OCI-LY7 (cell line): ENCODE results near the gene TAOK3. TPM values are rescaled to one million over a fixed set of nuclear protein-coding genes. Genes with fewer than 3 reads are reported as not detected.

Experiments
- BruUV-seq: library from RNA; stranded (reverse); fragments of 400-500 nt; replicated peaks from 2 replicates; lab custom pipeline; 2021; lab: Mats Ljungman, UMichigan
- CTCF ChIA-PET: fragments of 300-600 bp; sonication (Branson Sonifier 250); formaldehyde crosslinking; loops from one replicate; lab custom pipeline; 2022; ENCODE audit warnings: antibody characterized with exemption; ENCODE audit not compliant: unreplicated experiment; lab: Charles Lee
- POLR2A ChIA-PET: fragments of 300-600 bp; sonication (Branson Sonifier 250); formaldehyde crosslinking; loops from one replicate; lab custom pipeline; 2022; ENCODE audit warnings: antibody characterized with exemption; lab: Charles Lee
- DNase-seq: peaks from one replicate; pipeline ENCODE4 v3.0.0-alpha.2; 2015; ENCODE audit warnings: low spot score
- H2AFZ ChIP-seq: fragments of 200-600 bp; sonication (generic), shearing (Covaris generic); 2 replicates; pipeline ENCODE4 v1.6.1; 2014; ENCODE audit warnings: mild to moderate bottlenecking, antibody characterized with exemption, low read length, moderate library complexity
- H3K27ac ChIP-seq: fragments of 200-600 bp; sonication (generic); 2 replicates; pipeline ENCODE4 v1.5.1; 2014; ENCODE audit warnings: mixed run types, low read depth, mild to moderate bottlenecking, moderate library complexity, low read length, inconsistent platforms; ENCODE audit not compliant: poor library complexity, severe bottlenecking
- H3K36me3 ChIP-seq: fragments of 200-600 bp; sonication (generic); 2 replicates; pipeline ENCODE4 v1.6.1; 2014; ENCODE audit warnings: mild to moderate bottlenecking, antibody characterized with exemption, low read length, moderate library complexity, mixed read lengths; ENCODE audit not compliant: insufficient read depth
- H3K4me1 ChIP-seq: fragments of 200-600 bp; sonication (generic); 2 replicates; pipeline ENCODE4 v1.5.1; 2014; ENCODE audit warnings: mild to moderate bottlenecking, low read length; ENCODE audit not compliant: insufficient read depth, poor library complexity, severe bottlenecking
- H3K4me2 ChIP-seq: fragments of 200-600 bp; sonication (generic); 2 replicates; pipeline ENCODE4 v1.6.1; 2014; ENCODE audit warnings: mild to moderate bottlenecking, low read length
- H3K4me3 ChIP-seq: fragments of 200-600 bp; sonication (generic); 2 replicates; pipeline ENCODE4 v1.5.1; 2014; ENCODE audit warnings: mild to moderate bottlenecking, low read depth, low read length; ENCODE audit not compliant: poor library complexity, severe bottlenecking
- H3K79me2 ChIP-seq: fragments of 200-600 bp; sonication (generic); 2 replicates; pipeline ENCODE4 v1.6.1; 2016; ENCODE audit warnings: low read depth, mild to moderate bottlenecking, low read length, moderate library complexity, mixed read lengths; ENCODE audit not compliant: insufficient read depth
- H3K9me2 ChIP-seq: fragments of 200-600 bp; sonication (generic); 2 replicates; pipeline ENCODE4 v1.6.1; 2016; ENCODE audit warnings: mild to moderate bottlenecking, low read length, mixed read lengths; ENCODE audit not compliant: insufficient read depth
- H3K9me3 ChIP-seq: fragments of 200-600 bp; sonication (generic); 2 replicates; pipeline ENCODE4 v1.6.1; 2014; ENCODE audit warnings: mild to moderate bottlenecking, mixed run types, low read length, mixed read lengths
- H4K20me1 ChIP-seq: fragments of 200-600 bp; sonication (generic); 2 replicates; pipeline ENCODE4 v1.6.1; 2014; ENCODE audit warnings: mild to moderate bottlenecking, antibody characterized with exemption, low read length, moderate library complexity, mixed read lengths; ENCODE audit not compliant: insufficient read depth
- EZH2phosphoT487 ChIP-seq: fragments of 200-600 bp; sonication (generic); IDR thresholded peaks from 2 replicates; pipeline ENCODE4 v1.6.1; 2018; ENCODE audit warnings: low read depth, borderline replicate concordance, mild to moderate bottlenecking, mixed run types, antibody characterized with exemption, low read length, moderate library complexity, mixed read lengths
- intact Hi-C: fragments of 100-400 bp; cut with micrococcal nuclease; formaldehyde crosslinking; loops from one replicate; pipeline ENCODE4 v1.10.0; 2022; ENCODE audit not compliant: unreplicated experiment
- total RNA-seq, 2 experiments: library from RNA; depleted of rRNA in 1 of 2; stranded (reverse); fragments of >200 nt in 1 of 2; shearing (Covaris generic) in 1 of 2; gene quantifications; 2 replicates each; pipeline ENCODE4 v1.2.3, GENCODE V29; 2014 to 2022
- TF ChIP-seq, protein P1 (sequence below): fragments of 200-600 bp; sonication (generic); conservative IDR thresholded peaks from 2 replicates; pipeline ENCODE4 v1.5.1; 2014; ENCODE audit warnings: mild to moderate bottlenecking, antibody characterized with exemption, low read length, moderate library complexity, mixed read lengths

Gene TAOK3
- total RNA-seq, 2 experiments from 2014 or later, result 30.7 to 56.0 TPM

DNA sequence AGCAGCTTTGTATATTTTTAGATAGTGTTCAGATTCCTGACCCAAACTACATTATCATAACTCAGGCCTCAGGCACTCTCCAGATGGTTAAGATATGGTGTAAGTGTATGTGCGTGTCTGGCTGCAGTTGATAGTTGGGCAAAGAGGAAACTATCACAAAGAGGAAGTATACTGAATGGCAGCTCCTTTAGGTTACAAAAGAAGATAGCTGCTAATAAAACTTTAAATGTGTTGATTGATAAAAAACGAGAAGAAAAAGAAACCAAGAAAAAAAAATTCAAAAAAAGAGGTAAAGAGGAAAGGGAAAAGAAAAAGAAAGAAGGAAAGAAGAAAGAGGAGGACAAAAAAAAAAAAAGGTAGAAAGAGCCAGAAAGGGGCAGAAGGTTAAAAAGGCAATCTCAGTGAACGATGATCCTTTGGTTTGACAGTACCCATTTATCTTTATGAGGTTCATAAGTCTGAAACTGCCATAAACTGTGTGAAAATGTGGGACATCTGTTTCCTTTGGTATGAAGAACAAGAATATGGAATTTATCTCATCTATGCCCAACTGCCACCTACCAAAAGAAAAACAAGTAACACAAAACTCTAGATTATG is 42.2 kb downstream of the TAOK3 start:
- TF ChIP-seq EZH2phosphoT487, result no peak
- TF ChIP-seq, protein P1, sequence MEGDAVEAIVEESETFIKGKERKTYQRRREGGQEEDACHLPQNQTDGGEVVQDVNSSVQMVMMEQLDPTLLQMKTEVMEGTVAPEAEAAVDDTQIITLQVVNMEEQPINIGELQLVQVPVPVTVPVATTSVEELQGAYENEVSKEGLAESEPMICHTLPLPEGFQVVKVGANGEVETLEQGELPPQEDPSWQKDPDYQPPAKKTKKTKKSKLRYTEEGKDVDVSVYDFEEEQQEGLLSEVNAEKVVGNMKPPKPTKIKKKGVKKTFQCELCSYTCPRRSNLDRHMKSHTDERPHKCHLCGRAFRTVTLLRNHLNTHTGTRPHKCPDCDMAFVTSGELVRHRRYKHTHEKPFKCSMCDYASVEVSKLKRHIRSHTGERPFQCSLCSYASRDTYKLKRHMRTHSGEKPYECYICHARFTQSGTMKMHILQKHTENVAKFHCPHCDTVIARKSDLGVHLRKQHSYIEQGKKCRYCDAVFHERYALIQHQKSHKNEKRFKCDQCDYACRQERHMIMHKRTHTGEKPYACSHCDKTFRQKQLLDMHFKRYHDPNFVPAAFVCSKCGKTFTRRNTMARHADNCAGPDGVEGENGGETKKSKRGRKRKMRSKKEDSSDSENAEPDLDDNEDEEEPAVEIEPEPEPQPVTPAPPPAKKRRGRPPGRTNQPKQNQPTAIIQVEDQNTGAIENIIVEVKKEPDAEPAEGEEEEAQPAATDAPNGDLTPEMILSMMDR, result no peak
- Histone ChIP-seq H3K36me3 (peaks cover 25% of the 10 kb centered on the region), H3K9me3 (0 out of 2 replicates have a peak, but pooled peaks cover 5% of the 10 kb centered on the region), H3K9me2 (no peaks in the 10 kb centered on the region), H4K20me1 (no peaks in the 10 kb centered on the region), H3K4me1 (peaks cover 27% of the 10 kb centered on the region), H3K27ac (peak overlapping the region; percentile 60), H3K4me2 (peak overlapping the region; percentile 70), H3K79me2 (peaks cover 61% of the 10 kb centered on the region), H2AFZ (peak overlapping the region; percentile 23; the same call in 1 of the 2 replicates), H3K4me3 (peak overlapping the region; percentile 46)
- intact Hi-C loops, result no loop called here
- peak; percentile 68 for DNase-seq
- BruUV-seq, result no TSS peak
- CTCF ChIA-PET, result no interaction called here
- POLR2A ChIA-PET, result interaction anchor here (0.6 to 1.6 kb wide), 4 partner anchors 10 to 1795 kb away, joined by 3 to 4 read pairs (median 3); no protein-coding TSS in a partner anchor

DNA sequence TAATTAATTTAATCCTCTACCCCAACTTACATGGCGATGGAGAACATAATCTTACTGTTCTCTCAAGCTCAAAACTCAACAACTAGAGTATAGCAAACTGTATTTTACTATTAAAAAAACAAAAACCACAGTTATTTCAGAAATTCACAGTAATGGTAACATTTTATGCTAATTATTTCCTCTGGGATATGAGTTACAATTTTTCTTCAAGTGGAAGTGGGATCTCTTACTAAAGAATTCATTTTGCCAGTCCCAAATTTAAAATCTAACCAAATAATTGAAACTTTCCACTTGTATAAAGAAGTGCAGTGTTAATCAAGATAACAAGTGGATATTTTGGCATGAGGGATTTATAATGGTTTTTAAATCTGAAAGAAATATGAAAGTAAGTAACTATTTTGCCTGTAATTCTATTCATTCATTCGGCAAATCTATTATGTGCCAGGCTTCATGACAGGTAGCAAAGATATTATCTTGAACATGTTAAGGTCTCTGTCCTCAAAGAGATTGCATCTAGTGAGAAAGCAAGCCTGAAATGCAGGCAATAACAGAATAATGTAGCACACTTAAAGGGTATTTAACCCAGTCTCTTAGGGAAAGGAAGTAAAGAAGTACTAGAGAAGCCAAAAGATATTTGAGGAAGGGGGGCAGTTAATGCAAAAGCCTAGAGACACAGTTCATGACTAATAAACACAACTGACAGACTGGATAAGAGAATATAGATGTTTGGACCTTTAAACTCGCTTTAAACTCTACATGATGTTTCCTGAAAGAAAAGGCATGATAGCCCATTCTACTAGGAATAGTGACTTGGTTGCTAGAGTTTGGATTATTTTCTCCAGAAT is 44.0 kb downstream of the TAOK3 start:
- no peak overlapping the region for H2AFZ ChIP-seq
- intact Hi-C loops, result no loop called here
- H3K27ac ChIP-seq, result no peak overlapping the region
- CTCF ChIA-PET, result no interaction called here
- H4K20me1 ChIP-seq, result no peaks in the 10 kb centered on the region
- peaks cover 14% of the 10 kb centered on the region for H3K36me3 ChIP-seq
- H3K9me3 ChIP-seq, result 0 out of 2 replicates have a peak, but pooled peaks cover 5% of the 10 kb centered on the region
- no peak overlapping the region for H3K4me3 ChIP-seq
- DNase-seq, result no peak
- BruUV-seq, result no TSS peak
- H3K4me2 ChIP-seq, result no peak overlapping the region
- H3K9me2 ChIP-seq, result no peaks in the 10 kb centered on the region
- POLR2A ChIA-PET, result interaction anchor here (0.6 kb wide), 1 partner anchor 271 kb away, joined by 3 read pairs; no protein-coding TSS in a partner anchor
- TF ChIP-seq, protein P1, result no peak
- no peak for TF ChIP-seq EZH2phosphoT487
- H3K4me1 ChIP-seq, result peaks cover 27% of the 10 kb centered on the region
- H3K79me2 ChIP-seq, result peaks cover 61% of the 10 kb centered on the region
